ENCODE results near the gene TMEM88.
"Not testable (repeated sequence)": the region's sequence is repeated elsewhere in the genome, so short reads cannot be mapped to it uniquely, and the experiment has no call there.

TMEM88 gene

DNA sequence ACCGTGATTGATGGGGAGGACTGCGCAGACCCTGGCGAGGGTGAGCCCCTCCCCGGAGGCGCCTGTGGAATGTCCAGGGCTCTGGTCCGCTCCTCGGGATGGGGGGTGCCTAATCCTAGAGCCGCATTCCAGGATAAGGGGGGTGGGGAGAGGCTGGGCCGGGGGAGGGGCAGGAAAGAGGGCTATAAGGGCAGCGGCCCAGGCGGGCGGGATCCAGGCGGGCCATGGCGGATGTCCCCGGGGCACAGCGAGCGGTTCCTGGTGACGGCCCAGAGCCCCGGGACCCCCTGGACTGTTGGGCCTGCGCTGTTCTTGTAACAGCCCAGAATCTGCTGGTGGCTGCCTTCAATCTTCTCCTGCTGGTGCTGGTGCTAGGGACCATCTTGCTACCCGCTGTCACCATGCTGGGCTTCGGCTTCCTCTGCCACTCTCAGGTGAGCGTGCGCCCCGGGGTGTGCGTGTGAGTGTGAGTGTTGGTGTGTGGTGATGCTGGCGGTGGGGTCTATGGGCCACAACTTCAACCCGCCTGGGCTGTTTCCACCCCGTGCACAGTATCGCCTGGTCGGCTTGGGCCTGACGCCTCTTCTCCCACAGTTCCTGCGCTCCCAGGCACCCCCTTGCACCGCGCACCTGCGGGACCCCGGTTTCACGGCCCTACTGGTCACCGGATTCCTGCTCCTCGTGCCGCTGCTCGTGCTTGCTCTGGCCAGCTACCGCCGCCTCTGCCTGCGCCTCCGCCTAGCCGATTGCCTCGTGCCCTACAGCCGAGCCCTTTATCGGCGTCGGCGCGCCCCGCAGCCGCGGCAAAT lies at the start of gene TMEM88:
Gene TMEM88, plus strand, starts transcription at position 216 of the 809 bp plus-strand sequence. Its CDS starts 9 bp downstream, at position 225.
- no peak for DNase-seq (ENCODE audit: low spot score)

DNA sequence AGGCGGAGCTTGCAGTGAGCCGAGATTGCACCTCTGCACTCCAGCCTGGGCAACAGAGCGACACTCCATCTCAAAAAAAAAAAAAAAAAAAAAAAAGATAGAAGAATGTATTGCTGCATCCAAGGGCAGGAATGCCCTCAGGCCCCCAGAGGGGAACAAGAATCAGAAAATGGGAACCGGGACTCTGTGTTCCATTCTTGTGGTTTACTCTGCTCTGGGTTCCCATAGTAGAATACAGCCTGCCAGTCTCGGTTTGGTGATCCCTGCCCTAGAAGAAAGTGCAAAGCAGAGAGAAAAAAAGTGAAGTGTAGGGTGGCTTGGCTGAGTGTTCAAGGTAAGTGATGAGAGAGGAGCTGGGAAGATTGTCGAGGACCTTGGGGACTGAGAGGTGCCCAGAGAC lies 48.3 kb upstream of the TMEM88 start:
- DNase-seq (ENCODE audit: low spot score): no peak

- DNase-seq (ENCODE audit: low spot score): no peak
Measured at GRCh38 chr17:7807206-7807605, 47.7 kb upstream of the TMEM88 start.

GRCh38 chr17:7809086-7809790 lies 45.6 kb upstream of the TMEM88 start:
- DNase-seq (ENCODE audit: low spot score): no peak

- not testable (repeated sequence) for DNase-seq (ENCODE audit: low spot score)
Measured at GRCh38 chr17:7809791-7810343, 45.0 kb upstream of the TMEM88 start.

- DNase-seq (ENCODE audit: low spot score): no peak
Measured at GRCh38 chr17:7811251-7811650, 43.6 kb upstream of the TMEM88 start.

GRCh38 chr17:7814969-7815368 lies 39.9 kb upstream of the TMEM88 start:
- no peak for DNase-seq (ENCODE audit: low spot score)

DNA sequence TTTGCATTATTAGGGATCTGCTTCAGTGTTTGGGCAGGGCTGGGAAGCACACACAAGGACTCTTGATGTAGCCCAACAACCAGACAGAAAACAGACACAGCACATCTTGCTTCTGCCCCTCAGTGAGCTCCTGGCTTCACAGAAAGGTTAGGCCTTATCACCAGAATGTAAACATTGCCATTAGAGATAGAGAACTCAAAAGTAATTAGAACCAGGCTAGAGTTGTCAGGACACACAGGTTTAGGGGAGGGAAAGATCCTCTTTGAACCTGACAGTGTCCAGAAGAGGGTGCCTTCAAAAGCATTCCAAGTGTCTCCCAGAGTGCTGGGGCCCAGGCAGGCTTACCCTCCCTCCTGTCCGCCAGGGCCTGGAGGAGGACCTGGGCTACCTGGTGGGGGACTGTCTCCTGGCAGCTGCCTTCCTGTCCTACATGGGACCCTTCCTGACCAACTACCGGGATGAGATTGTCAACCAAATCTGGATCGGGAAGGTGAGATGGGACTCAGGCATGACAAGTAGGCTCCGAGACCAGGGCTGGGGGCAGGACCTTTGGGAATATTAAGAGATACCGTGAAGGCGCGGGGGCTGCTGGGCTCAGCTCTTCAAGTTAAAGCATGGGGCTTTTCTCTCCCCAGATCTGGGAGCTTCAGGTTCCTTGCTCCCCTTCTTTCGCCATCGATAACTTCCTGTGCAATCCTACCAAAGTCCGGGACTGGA lies 37.8 kb upstream of the TMEM88 start:
- no peak for DNase-seq (ENCODE audit: low spot score)

DNA sequence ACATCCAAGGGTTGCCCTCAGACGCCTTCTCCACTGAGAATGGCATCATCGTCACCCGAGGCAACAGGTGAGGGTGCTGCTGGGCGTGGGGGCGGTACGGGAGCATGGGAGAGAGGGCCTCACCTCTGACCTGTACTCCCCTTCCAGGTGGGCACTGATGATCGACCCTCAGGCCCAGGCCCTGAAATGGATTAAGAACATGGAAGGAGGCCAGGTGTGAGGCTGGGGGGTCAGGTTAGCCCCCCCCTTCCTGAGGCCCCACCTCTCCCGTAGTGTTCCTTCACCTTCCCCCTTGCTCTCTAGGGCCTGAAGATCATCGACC lies 37.3 kb upstream of the TMEM88 start:
- DNase-seq (ENCODE audit: low spot score): no peak

- DNase-seq (ENCODE audit: low spot score): no peak
Measured at GRCh38 chr17:7818026-7818425, 36.8 kb upstream of the TMEM88 start.

- no peak for DNase-seq (ENCODE audit: low spot score)
Measured at GRCh38 chr17:7818746-7819645, 35.9 kb upstream of the TMEM88 start.

GRCh38 chr17:7820231-7820630 lies 34.6 kb upstream of the TMEM88 start:
- DNase-seq (ENCODE audit: low spot score): no peak

- DNase-seq (ENCODE audit: low spot score): no peak
Measured at GRCh38 chr17:7822126-7822525, 32.7 kb upstream of the TMEM88 start.

- DNase-seq (ENCODE audit: low spot score): no peak
Measured at GRCh38 chr17:7823581-7824001, 31.3 kb upstream of the TMEM88 start.

DNA sequence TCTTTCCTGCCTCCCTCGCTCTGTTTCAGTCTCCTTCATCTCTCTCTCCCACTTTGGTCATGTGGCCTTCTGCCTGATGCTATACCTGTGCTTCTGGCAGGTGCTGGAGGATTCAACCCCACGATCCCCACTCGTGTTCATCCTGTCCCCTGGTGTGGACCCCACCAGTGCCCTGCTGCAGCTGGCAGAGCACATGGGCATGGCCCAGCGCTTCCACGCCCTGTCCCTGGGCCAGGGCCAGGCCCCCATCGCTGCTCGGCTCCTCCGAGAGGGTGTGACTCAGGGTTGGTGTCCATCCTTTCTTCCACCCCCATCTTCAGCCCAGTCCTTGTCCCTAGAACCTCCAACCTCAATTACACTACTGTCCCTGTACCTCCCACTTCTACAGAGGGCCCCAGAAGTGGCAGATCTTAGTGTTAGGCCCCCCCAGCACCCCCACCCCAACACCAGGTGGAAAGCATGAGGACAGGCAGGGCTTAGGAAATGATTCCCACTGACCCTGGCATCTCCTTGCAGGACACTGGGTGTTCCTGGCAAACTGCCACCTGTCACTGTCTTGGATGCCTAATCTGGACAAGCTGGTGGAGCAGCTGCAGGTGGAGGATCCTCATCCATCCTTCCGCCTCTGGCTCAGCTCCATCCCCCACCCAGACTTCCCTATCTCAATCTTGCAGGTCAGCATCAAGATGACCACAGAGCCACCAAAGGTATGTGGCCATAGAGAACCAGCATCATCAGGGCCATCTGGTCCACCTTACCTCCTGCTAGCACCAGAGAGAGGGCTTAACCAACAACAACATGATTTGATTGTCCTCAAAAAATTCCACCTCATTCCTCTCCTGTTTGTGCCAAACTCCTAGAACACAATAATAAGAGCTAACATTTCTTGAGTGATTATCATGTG lies 30.6 kb upstream of the TMEM88 start:
- no peak for DNase-seq (ENCODE audit: low spot score)

- DNase-seq (ENCODE audit: low spot score): peak; percentile 33
Measured at GRCh38 chr17:7825206-7825990, 29.5 kb upstream of the TMEM88 start.

GRCh38 chr17:7830616-7831015 lies 24.2 kb upstream of the TMEM88 start:
- DNase-seq (ENCODE audit: low spot score): no peak

DNA sequence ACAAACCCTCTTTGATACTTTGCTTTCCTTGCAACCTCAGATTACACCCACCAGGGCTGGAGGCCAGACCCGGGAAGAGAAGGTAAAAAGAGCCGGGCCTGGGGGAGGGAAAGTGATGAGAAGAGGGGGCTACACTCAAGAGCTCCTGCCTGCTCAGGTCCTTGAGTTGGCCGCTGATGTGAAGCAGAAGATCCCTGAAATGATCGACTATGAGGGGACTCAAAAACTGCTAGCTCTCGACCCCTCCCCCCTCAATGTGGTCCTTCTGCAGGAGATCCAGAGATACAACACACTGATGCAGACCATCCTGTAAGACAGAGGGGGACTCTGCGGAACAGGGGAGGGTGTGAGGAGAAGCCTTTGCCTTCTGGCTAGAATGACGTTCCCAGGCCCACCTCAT lies 23.6 kb upstream of the TMEM88 start:
- DNase-seq (ENCODE audit: low spot score): no peak

DNA sequence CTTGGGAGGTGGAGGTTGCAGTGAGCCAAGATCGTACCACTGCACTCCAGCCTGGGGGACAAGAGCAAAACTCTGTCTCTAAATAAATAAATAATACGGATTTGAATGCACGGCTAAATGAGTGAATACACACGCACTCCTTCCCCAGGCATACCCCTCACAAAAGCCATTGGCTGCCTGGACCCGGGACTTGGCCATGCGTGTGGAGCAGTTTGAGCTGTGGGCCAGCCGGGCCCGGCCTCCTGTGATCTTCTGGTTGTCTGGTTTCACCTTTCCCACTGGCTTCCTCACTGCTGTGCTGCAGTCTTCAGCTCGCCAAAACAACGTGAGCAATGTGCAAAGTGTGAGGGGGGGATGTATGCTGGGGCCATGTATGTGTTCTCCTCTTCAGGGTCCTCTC lies 22.4 kb upstream of the TMEM88 start:
- DNase-seq (ENCODE audit: low spot score): no peak
